GM12891 (cell line): ENCODE data around the gene TSEN34.
"Not testable (repeated sequence)": the region's sequence is repeated elsewhere in the genome, so short reads cannot be mapped to it uniquely, and the experiment has no call there.

ENCODE experiments used
- DNase-seq: peaks from one replicate; pipeline ENCODE4 v3.0.0; 2011; ENCODE audit warnings: low spot score; ENCODE audit not compliant: insufficient read length
- FAIRE-seq: peaks from 2 replicates; lab custom pipeline; 2011; peaks lifted over from hg19 to GRCh38; lab: Jason Lieb, UNC
- PAX5 ChIP-seq: IDR thresholded peaks from 2 replicates; pipeline ENCODE4 v1.6.1; 2011; ENCODE audit warnings: low read length, moderate library complexity, mild to moderate bottlenecking; ENCODE audit not compliant: insufficient read depth, severe bottlenecking
- POLR2A ChIP-seq: IDR thresholded peaks from 2 replicates; pipeline ENCODE4 v1.6.1; 2011; ENCODE audit warnings: low read depth, low read length, control low read depth
- POLR2AphosphoS5 ChIP-seq: IDR thresholded peaks from 2 replicates; pipeline ENCODE4 v1.6.1; 2011; ENCODE audit warnings: low read depth, low read length, control low read depth
- POU2F2 ChIP-seq: IDR thresholded peaks from 2 replicates; pipeline ENCODE4 v1.6.1; 2011; ENCODE audit warnings: low read depth, mild to moderate bottlenecking, control low read depth, low read length, moderate library complexity
- SPI1 ChIP-seq: IDR thresholded peaks from 2 replicates; pipeline ENCODE4 v1.6.1; 2011; ENCODE audit warnings: low read depth, low read length, control low read depth
- TAF1 ChIP-seq: IDR thresholded peaks from 2 replicates; pipeline ENCODE4 v1.6.1; 2011; ENCODE audit warnings: low read depth, low read length, control low read depth

Gene TSEN34

DNA sequence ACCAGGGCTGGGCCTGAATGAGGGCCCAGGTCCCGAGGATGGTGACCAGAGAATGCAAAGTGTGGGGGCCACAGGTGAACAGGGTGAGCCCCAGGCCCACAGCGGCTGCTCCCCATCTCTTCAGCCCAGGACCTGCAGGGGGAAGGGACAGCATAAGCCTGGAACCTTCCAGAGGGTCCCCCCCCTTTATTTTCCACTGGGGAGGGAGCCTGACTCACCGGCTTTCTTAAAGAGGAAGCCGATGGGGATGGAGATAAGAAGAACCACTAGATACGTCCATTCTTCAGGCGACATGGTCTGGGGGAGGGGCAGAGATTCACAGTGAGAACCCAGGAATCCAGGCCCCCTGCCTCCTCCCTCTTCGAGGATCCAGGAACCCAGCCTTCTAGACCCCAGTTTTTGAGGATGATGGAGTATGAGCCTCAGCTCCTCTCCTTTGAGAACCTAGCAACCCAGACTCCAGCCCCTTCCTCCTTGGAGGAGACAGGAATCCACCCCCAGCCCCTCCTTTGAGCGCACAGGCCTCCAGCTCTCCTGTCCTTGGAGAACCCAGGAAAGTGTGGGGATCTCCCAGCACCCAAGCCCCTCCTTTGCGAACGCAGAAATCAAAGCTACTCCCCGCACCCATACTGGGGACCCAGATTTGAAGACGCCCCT is 2.8 kb upstream of the TSEN34 start:
- FAIRE-seq (no peak), DNase-seq (no peak)
- TF ChIP-seq POU2F2 (no peak), PAX5 (no peak), SPI1 (no peak), POLR2AphosphoS5 (no peak), POLR2A (no peak), TAF1 (no peak)

DNA sequence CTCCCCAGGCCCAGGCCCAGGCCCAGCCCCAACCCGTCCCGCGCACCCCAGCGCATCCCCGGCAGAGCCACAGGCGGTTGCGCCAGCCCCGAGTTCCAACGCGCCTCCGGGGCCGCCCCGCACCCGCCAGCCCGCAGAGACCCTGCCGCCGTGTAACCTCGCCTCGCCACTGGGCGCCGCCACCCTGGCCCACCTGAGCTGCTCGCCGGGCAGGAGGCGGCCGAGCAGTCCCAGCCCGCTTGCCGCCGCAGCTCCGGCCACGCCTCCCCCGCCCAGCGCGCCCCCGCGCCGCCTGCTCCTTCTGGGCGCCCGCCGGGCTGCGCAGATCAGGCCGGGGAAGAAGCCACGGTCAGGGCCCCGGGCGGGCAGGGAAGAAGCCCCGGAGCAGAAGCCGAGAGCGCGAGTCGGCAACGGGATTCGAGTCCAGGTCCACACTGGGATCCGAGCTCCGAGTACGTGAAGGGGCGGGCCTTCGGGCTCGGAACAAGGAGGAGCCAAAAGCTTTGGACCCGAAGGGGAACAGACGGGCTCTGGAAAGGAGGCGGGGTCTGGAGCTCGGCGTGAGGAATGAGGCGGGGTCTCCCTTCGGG is 1.9 kb upstream of the TSEN34 start, which contains the start of gene MBOAT7:
Gene MBOAT7 (minus strand): TSS at position 436 of the 590 bp plus-strand sequence. CDS start 1,072 bp downstream, outside the sequence.
- DNase-seq (peak; percentile 87), FAIRE-seq (no peak)
- TF ChIP-seq PAX5 (no peak), POU2F2 (no peak), SPI1 (no peak), TAF1 (no peak), POLR2AphosphoS5 (no peak), POLR2A (no peak)

DNA sequence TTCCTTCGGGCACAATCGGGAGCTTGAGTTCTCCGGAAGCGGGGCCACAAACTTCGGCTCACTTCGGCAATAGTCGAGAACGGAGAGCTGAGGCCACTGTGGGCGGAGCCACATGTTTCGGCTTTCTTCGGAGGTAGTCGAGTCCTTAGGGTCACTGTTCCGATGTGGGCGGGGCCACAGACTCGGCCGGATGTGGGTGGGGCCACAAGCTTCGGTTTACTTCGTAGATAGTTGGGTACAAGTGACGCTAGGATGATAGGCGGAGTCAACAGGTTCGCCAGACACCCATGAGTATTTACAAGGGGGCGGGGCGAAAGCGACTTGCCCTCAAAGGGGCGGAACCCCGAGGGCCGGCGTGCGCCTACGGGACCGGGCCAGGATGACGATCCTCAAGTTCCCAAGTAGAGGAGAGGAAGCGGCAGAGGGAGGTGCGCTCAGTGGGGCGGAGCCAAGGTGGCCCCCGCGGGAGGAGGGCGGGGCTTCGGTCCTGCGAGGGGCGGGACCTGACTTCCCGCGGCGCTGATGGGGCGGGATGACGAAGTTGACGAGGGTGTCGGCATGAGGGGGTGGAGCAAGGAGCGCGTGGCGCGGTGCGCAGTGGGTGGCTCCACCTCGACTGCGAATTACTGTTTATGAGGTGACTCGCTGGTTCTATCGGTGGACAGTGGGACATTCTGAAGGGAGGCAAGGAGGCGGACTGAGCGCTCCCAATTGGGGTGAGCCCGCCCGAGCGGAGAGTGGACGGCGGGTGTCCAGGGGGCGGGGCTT is 1.2 kb upstream of the TSEN34 start:
- TF ChIP-seq TAF1 = peak; percentile 41; the same call in 1 of the 2 replicates
- peak; percentile 84 for TF ChIP-seq POLR2AphosphoS5
- no peak for TF ChIP-seq POU2F2
- TF ChIP-seq POLR2A = peak; percentile 79; the same call in 1 of the 2 replicates
- TF ChIP-seq PAX5 = no peak
- TF ChIP-seq SPI1 = peak; percentile 45
- peak; percentile 70 for DNase-seq
- FAIRE-seq = peak; percentile 100

DNA sequence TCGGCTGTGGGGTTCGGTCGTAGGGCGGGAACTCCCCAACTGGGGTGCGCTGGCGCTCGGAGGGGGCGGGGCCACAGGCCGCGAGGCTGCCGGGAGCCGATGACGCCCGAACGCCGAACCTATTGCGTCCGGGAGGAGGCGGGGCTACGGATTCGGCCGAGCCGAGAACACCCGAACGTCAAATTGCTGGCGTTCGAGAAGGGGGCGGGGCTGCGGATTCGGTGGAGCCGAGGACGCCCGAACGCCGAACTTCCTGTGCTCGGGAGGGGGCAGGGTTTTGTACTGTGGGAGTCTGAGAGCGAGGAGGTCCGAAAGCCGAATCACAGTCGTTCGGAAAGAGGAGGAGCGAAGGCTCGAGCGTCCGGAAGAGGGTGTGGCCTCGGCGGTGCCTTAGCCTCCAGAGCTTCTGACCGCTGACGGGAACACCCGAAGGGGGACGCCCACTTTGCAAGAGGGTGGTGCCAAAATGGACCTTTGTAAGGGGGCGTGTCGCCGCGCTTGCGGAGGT is 551 bp upstream of the TSEN34 start:
- no peak for TF ChIP-seq TAF1
- DNase-seq = peak; percentile 68
- no peak for FAIRE-seq

DNA sequence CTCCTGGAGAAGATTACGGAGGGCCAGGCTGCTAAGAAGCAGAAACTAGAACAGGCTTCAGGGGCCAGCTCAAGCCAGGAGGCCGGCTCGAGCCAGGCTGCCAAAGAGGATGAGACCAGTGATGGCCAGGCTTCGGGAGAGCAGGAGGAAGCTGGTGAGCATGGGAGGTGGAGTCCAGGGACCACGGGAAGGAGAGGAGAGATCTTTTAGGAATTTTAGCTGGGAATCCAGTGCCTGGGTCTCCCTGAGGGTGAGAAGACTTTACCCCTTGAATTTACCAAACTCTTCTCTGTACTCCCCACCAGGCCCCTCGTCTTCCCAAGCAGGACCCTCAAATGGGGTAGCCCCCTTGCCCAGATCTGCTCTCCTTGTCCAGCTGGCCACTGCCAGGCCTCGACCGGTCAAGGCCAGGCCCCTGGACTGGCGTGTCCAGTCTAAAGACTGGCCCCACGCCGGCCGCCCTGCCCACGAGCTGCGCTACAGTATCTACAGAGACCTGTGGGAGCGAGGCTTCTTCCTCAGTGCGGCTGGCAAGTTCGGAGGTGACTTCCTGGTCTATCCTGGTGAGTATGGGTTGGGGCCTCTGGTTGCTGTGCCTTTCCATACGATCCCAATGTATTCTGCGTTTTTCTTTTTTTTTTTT is 824 bp downstream of the TSEN34 start:
- FAIRE-seq = no peak
- TF ChIP-seq PAX5 (no peak), POLR2A (no peak), POLR2AphosphoS5 (no peak), SPI1 (no peak), TAF1 (no peak), POU2F2 (no peak)
- no peak for DNase-seq

DNA sequence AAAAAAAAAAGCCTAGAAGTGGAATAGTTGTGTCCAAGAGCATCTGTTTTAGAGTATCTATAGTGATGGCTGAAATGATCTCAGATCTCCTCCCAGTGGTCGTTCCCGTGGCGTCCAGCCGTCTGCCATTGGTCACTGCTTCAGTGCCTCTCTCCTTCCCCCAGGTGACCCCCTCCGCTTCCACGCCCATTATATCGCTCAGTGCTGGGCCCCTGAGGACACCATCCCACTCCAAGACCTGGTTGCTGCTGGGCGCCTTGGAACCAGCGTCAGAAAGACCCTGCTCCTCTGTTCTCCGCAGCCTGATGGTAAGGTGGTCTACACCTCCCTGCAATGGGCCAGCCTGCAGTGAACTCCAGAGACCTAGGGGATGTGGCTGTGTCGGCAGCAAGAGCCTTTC is 1.9 kb downstream of the TSEN34 start:
- DNase-seq (no peak), FAIRE-seq (no peak)
- no peak for TF ChIP-seq POLR2AphosphoS5
- TF ChIP-seq PAX5 = no peak
- TF ChIP-seq SPI1 = no peak
- TF ChIP-seq POLR2A = no peak
- TF ChIP-seq TAF1 = no peak
- TF ChIP-seq POU2F2 = no peak

DNA sequence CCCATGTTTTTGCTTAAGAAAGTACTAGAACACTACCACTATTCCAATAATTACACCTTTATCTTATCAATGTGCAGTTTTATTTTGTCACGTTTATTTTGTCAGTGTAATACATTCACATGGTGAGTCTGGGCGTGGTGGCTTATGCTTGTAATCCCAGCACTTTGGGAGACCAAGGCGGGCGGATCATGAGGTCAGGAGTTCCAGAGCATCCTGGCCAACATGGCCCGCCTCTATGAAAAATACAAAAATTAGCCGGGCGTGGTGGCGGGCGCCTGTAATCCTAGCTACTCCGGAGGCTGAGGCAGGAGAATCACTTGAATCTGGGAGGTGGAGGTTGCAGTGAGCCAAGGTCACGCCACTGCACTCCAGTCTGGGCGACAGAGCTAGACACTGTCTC is 3.4 kb downstream of the TSEN34 start:
- not testable (repeated sequence) for FAIRE-seq

DNA sequence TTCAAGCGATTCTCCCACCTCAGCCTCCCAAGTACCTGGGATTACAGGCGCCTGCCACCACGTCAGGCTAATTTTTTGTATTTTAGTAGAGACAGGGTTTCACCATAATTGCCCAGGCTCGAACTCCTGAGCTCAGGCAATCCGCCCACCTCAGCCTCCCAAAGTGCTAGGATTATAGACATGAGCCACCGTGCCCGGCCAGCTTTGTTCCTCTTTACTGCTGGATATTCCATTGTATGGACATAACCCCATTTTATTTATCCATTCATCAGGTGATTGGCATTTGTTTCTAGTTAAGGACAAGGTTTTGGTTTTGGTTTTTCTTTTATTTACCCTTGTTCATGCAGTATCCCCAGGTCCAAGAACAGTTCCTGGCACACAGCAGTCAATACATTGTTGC is 5.4 kb downstream of the TSEN34 start:
- TF ChIP-seq POLR2A (no peak), POLR2AphosphoS5 (no peak), POU2F2 (no peak), TAF1 (no peak)
- FAIRE-seq (no peak), DNase-seq (no peak)

More for the DNA sequence above, 3.4 kb downstream of the TSEN34 start:
- not testable (repeated sequence) for DNase-seq

DNA sequence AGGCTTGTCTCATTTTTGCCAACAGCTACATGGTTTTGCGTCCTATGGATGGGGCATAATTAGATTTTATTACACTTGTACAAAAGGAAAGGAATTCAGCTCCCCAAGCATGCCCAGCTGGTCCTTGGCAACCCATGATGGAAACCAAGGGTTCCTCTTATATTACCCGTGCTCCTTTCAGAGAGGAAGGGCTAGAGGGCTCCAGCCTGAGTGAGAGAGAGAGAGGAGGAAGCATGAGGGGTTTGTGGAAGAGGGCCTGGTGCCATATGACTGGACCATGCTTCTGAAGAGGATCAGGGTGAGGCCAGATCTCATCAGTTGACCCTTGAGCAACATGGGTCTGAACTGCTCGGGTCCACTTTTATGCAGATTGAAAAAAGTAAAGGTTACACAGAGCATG is 6.0 kb downstream of the TSEN34 start:
- TF ChIP-seq SPI1 (no peak), POLR2A (no peak)
- DNase-seq (no peak), FAIRE-seq (no peak)
